ENCODE measurements around the gene PTPRT.

PTPRT gene

GRCh38 chr20:42053350-42053749, 1136.4 kb downstream of the PTPRT start:
- no peaks in the 10 kb centered on the region for H3K4me1 ChIP-seq (ENCODE audit: control insufficient read depth, low read depth, low read length)
- no peak overlapping the region for H3K4ac ChIP-seq (ENCODE audit: low read depth, low read length)
- H3K18ac ChIP-seq (ENCODE audit: low read length): no peak overlapping the region
- no peak overlapping the region for H3K4me2 ChIP-seq (ENCODE audit: low read length)
- H3K27ac ChIP-seq (ENCODE audit: low read depth, low read length): no peak overlapping the region
- H2BK15ac ChIP-seq (replicated peaks; ENCODE audit: low read depth): no peak overlapping the region
- no peak overlapping the region for H3K9ac ChIP-seq (ENCODE audit: low read length)
- H3K36me3 ChIP-seq (ENCODE audit: control insufficient read depth, insufficient read depth, low read length): no peaks in the 10 kb centered on the region
- no peak overlapping the region for H3K56ac ChIP-seq (ENCODE audit: low read length)
- no peak overlapping the region for H2BK5ac ChIP-seq (ENCODE audit: low read length)
- H4K5ac ChIP-seq (ENCODE audit: low read length): no peak overlapping the region
- DNase-seq: no peak
- WGBS (ENCODE audit: extremely low coverage, insufficient coverage, low lambda C conversion rate): no CpG with 5 or more reads among the region's 3 CpGs
- H3K79me1 ChIP-seq (ENCODE audit: low read length): no peaks in the 10 kb centered on the region
- no peaks in the 10 kb centered on the region for H3K27me3 ChIP-seq (ENCODE audit: insufficient read depth, low read length, poor library complexity)
- no peaks in the 10 kb centered on the region for H3K79me2 ChIP-seq (ENCODE audit: control insufficient read depth, insufficient read depth, low read length)
- no peak overlapping the region for H3K4me3 ChIP-seq (ENCODE audit: low read length)
- no peak overlapping the region for H2AK5ac ChIP-seq (ENCODE audit: low read length)
- H4K8ac ChIP-seq (ENCODE audit: low read depth, low read length): no peak overlapping the region
- H3K23ac ChIP-seq (ENCODE audit: low read length): no peak overlapping the region
- no peak overlapping the region for H2BK120ac ChIP-seq (ENCODE audit: low read depth, low read length)

GRCh38 chr20:42051921-42052320, 1137.8 kb downstream of the PTPRT start:
- Histone ChIP-seq H4K8ac (ENCODE audit: low read depth, low read length) (no peak overlapping the region), H3K36me3 (ENCODE audit: control insufficient read depth, insufficient read depth, low read length) (no peaks in the 10 kb centered on the region), H2BK120ac (ENCODE audit: low read depth, low read length) (no peak overlapping the region), H3K79me1 (ENCODE audit: low read length) (no peaks in the 10 kb centered on the region), H3K9ac (ENCODE audit: low read length) (no peak overlapping the region), H3K18ac (ENCODE audit: low read length) (no peak overlapping the region), H3K4ac (ENCODE audit: low read depth, low read length) (no peak overlapping the region), H3K56ac (ENCODE audit: low read length) (no peak overlapping the region), H3K4me1 (ENCODE audit: control insufficient read depth, low read depth, low read length) (no peaks in the 10 kb centered on the region), H3K4me3 (ENCODE audit: low read length) (no peak overlapping the region), H3K4me2 (ENCODE audit: low read length) (no peak overlapping the region), H3K27me3 (ENCODE audit: insufficient read depth, low read length, poor library complexity) (no peaks in the 10 kb centered on the region), H3K27ac (ENCODE audit: low read depth, low read length) (no peak overlapping the region), H3K79me2 (ENCODE audit: control insufficient read depth, insufficient read depth, low read length) (no peaks in the 10 kb centered on the region), H2BK5ac (ENCODE audit: low read length) (no peak overlapping the region), H4K5ac (ENCODE audit: low read length) (no peak overlapping the region), H2AK5ac (ENCODE audit: low read length) (no peak overlapping the region), H3K23ac (ENCODE audit: low read length) (no peak overlapping the region), H2BK15ac (replicated peaks; ENCODE audit: low read depth) (no peak overlapping the region)
- whole genome bisulfite sequencing (ENCODE audit: extremely low coverage, insufficient coverage, low lambda C conversion rate): no CpG with 5 or more reads among the region's 5 CpGs
- DNase-seq: no peak

GRCh38 chr20:42046371-42047085, 1143.2 kb downstream of the PTPRT start:
- WGBS (ENCODE audit: extremely low coverage, insufficient coverage, low lambda C conversion rate): no CpG with 5 or more reads among the region's 7 CpGs
- H3K36me3 ChIP-seq (ENCODE audit: control insufficient read depth, insufficient read depth, low read length): no peaks in the 10 kb centered on the region

GRCh38 chr20:42043921-42044320, 1145.8 kb downstream of the PTPRT start:
- WGBS (ENCODE audit: extremely low coverage, insufficient coverage, low lambda C conversion rate): no CpG with 5 or more reads among the region's 2 CpGs

More at GRCh38 chr20:42046371-42047085, 1143.2 kb downstream of the PTPRT start:
- Histone ChIP-seq H3K79me1 (ENCODE audit: low read length) (no peaks in the 10 kb centered on the region), H3K27ac (ENCODE audit: low read depth, low read length) (no peak overlapping the region), H3K4me3 (ENCODE audit: low read length) (no peak overlapping the region), H3K27me3 (ENCODE audit: insufficient read depth, low read length, poor library complexity) (no peaks in the 10 kb centered on the region), H4K5ac (ENCODE audit: low read length) (no peak overlapping the region), H4K8ac (ENCODE audit: low read depth, low read length) (no peak overlapping the region), H2BK15ac (replicated peaks; ENCODE audit: low read depth) (no peak overlapping the region), H3K23ac (ENCODE audit: low read length) (no peak overlapping the region), H3K79me2 (ENCODE audit: control insufficient read depth, insufficient read depth, low read length) (no peaks in the 10 kb centered on the region), H3K9ac (ENCODE audit: low read length) (no peak overlapping the region), H3K4me2 (ENCODE audit: low read length) (no peak overlapping the region), H2AK5ac (ENCODE audit: low read length) (no peak overlapping the region), H2BK5ac (ENCODE audit: low read length) (no peak overlapping the region), H3K56ac (ENCODE audit: low read length) (no peak overlapping the region), H3K4ac (ENCODE audit: low read depth, low read length) (no peak overlapping the region), H3K4me1 (ENCODE audit: control insufficient read depth, low read depth, low read length) (no peaks in the 10 kb centered on the region), H3K18ac (ENCODE audit: low read length) (no peak overlapping the region), H2BK120ac (ENCODE audit: low read depth, low read length) (no peak overlapping the region)
- no peak for DNase-seq

GRCh38 chr20:42041000-42041565, 1148.6 kb downstream of the PTPRT start:
- no peak overlapping the region for H2BK5ac ChIP-seq (ENCODE audit: low read length)
- no peaks in the 10 kb centered on the region for H3K4me1 ChIP-seq (ENCODE audit: control insufficient read depth, low read depth, low read length)
- H3K4ac ChIP-seq (ENCODE audit: low read depth, low read length): no peak overlapping the region
- no peaks in the 10 kb centered on the region for H3K27me3 ChIP-seq (ENCODE audit: insufficient read depth, low read length, poor library complexity)
- no peak overlapping the region for H2BK15ac ChIP-seq (replicated peaks; ENCODE audit: low read depth)
- peak; percentile 40 for DNase-seq
- H2AK5ac ChIP-seq (ENCODE audit: low read length): no peak overlapping the region
- H3K23ac ChIP-seq (ENCODE audit: low read length): no peak overlapping the region
- H3K36me3 ChIP-seq (ENCODE audit: control insufficient read depth, insufficient read depth, low read length): no peaks in the 10 kb centered on the region
- H3K4me2 ChIP-seq (ENCODE audit: low read length): no peak overlapping the region
- H3K79me2 ChIP-seq (ENCODE audit: control insufficient read depth, insufficient read depth, low read length): no peaks in the 10 kb centered on the region
- no peak overlapping the region for H2BK120ac ChIP-seq (ENCODE audit: low read depth, low read length)
- H4K8ac ChIP-seq (ENCODE audit: low read depth, low read length): no peak overlapping the region
- H3K79me1 ChIP-seq (ENCODE audit: low read length): no peaks in the 10 kb centered on the region
- no peak overlapping the region for H3K18ac ChIP-seq (ENCODE audit: low read length)
- no peak overlapping the region for H3K27ac ChIP-seq (ENCODE audit: low read depth, low read length)
- no peak overlapping the region for H3K4me3 ChIP-seq (ENCODE audit: low read length)
- H3K56ac ChIP-seq (ENCODE audit: low read length): no peak overlapping the region
- H4K5ac ChIP-seq (ENCODE audit: low read length): no peak overlapping the region
- WGBS (ENCODE audit: extremely low coverage, insufficient coverage, low lambda C conversion rate): no CpG with 5 or more reads among the region's 6 CpGs
- H3K9ac ChIP-seq (ENCODE audit: low read length): no peak overlapping the region

More at GRCh38 chr20:42043921-42044320, 1145.8 kb downstream of the PTPRT start:
- Histone ChIP-seq H4K5ac (ENCODE audit: low read length) (no peak overlapping the region), H3K4me2 (ENCODE audit: low read length) (no peak overlapping the region), H4K8ac (ENCODE audit: low read depth, low read length) (no peak overlapping the region), H3K27ac (ENCODE audit: low read depth, low read length) (peak overlapping the region; percentile 34), H3K9ac (ENCODE audit: low read length) (no peak overlapping the region), H3K18ac (ENCODE audit: low read length) (no peak overlapping the region), H3K36me3 (ENCODE audit: control insufficient read depth, insufficient read depth, low read length) (no peaks in the 10 kb centered on the region), H2AK5ac (ENCODE audit: low read length) (no peak overlapping the region), H2BK120ac (ENCODE audit: low read depth, low read length) (no peak overlapping the region), H3K56ac (ENCODE audit: low read length) (no peak overlapping the region), H2BK15ac (replicated peaks; ENCODE audit: low read depth) (no peak overlapping the region), H3K79me1 (ENCODE audit: low read length) (no peaks in the 10 kb centered on the region), H3K79me2 (ENCODE audit: control insufficient read depth, insufficient read depth, low read length) (no peaks in the 10 kb centered on the region), H3K4ac (ENCODE audit: low read depth, low read length) (no peak overlapping the region), H3K27me3 (ENCODE audit: insufficient read depth, low read length, poor library complexity) (no peaks in the 10 kb centered on the region), H3K23ac (ENCODE audit: low read length) (no peak overlapping the region), H2BK5ac (ENCODE audit: low read length) (no peak overlapping the region), H3K4me3 (ENCODE audit: low read length) (no peak overlapping the region), H3K4me1 (ENCODE audit: control insufficient read depth, low read depth, low read length) (no peaks in the 10 kb centered on the region)
- peak; percentile 73 for DNase-seq

Data from mesendoderm (in vitro differentiated cells).